ENCODE data around the gene FBXO24. TPM values are rescaled to one million over a fixed set of nuclear protein-coding genes. Genes with fewer than 3 reads are reported as not detected.
A peak's percentile ranks its signal among the peaks of the same experiment; 100 is the strongest.

The FBXO24 gene
- total and polyA plus RNA-seq, 9 of the 15 experiments (the other 6 are each of a cell fraction or from before 2014, with no cell fraction given), result 0.17 to 0.95 (median 0.50) TPM

GRCh38 chr7:100539436-100540006 is 46.6 kb upstream of the FBXO24 start (continued):
- TF ChIP-seq TSHZ1 (CRISPR knock-in tag; IDR thresholded peaks at IDR 0.05) (no peak), CC2D1A (IDR thresholded peaks at IDR 0.05) (no peak), ZBTB7A (IDR thresholded peaks at IDR 0.05; ENCODE audit: borderline replicate concordance, control insufficient read depth, low read depth, low read length) (peak; percentile 58; the same call in 1 of the 2 replicates), ILK (tag; IDR thresholded peaks at IDR 0.05; ENCODE audit: borderline replicate concordance, low read depth) (no peak), PCBP1 (IDR thresholded peaks at IDR 0.05; ENCODE audit: low read depth, low read length, poor library complexity, severe bottlenecking) (peak; percentile 5), NRF1 (conservative IDR thresholded peaks at IDR 0.05 in 1 of 2, IDR thresholded peaks at IDR 0.05 in 1 of 2) (no peak), ZNF384 (IDR thresholded peaks at IDR 0.05; ENCODE audit: low read depth, low read length) (no peak), VEZF1 (CRISPR knock-in tag; IDR thresholded peaks at IDR 0.05) (peak; percentile 0; the same call in 1 of the 2 replicates), THRB (CRISPR knock-in tag; conservative IDR thresholded peaks at IDR 0.05) (0 out of 2 replicates have a peak, but pooled peaks have one; percentile 36), HMGXB4 (CRISPR knock-in tag; IDR thresholded peaks at IDR 0.05) (0 out of 2 replicates have a peak, but pooled peaks have one; percentile 1), POLR2G (IDR thresholded peaks at IDR 0.05; ENCODE audit: low read depth, low read length) (peak; percentile 36), PRMT5 (CRISPR knock-in tag; IDR thresholded peaks at IDR 0.05) (no peak), CXXC5 (CRISPR knock-in tag; IDR thresholded peaks at IDR 0.05) (no peak), TRIM28 (IDR thresholded peaks at IDR 0.05) (no peak), RBBP5 (IDR thresholded peaks at IDR 0.05; ENCODE audit: borderline replicate concordance, insufficient read depth, low read length, poor library complexity, severe bottlenecking) (peak; percentile 86), HDGF (IDR thresholded peaks at IDR 0.05) (0 out of 2 replicates have a peak, but pooled peaks have one; percentile 41), BACH1 (tag; IDR thresholded peaks at IDR 0.05) (no peak), CBX5 (IDR thresholded peaks at IDR 0.05; ENCODE audit: borderline replicate concordance, low read depth) (0 out of 2 replicates have a peak, but pooled peaks have one; percentile 29), ZBTB1 (CRISPR knock-in tag; IDR thresholded peaks at IDR 0.05; ENCODE audit: borderline replicate concordance, low read depth) (peak; percentile 60; the same call in 1 of the 2 replicates)
